ENCODE measurements around the gene FBXW5.

The FBXW5 gene, protein sequence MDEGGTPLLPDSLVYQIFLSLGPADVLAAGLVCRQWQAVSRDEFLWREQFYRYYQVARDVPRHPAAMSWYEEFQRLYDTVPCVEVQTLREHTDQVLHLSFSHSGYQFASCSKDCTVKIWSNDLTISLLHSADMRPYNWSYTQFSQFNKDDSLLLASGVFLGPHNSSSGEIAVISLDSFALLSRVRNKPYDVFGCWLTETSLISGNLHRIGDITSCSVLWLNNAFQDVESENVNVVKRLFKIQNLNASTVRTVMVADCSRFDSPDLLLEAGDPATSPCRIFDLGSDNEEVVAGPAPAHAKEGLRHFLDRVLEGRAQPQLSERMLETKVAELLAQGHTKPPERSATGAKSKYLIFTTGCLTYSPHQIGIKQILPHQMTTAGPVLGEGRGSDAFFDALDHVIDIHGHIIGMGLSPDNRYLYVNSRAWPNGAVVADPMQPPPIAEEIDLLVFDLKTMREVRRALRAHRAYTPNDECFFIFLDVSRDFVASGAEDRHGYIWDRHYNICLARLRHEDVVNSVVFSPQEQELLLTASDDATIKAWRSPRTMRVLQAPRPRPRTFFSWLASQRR

DNA sequence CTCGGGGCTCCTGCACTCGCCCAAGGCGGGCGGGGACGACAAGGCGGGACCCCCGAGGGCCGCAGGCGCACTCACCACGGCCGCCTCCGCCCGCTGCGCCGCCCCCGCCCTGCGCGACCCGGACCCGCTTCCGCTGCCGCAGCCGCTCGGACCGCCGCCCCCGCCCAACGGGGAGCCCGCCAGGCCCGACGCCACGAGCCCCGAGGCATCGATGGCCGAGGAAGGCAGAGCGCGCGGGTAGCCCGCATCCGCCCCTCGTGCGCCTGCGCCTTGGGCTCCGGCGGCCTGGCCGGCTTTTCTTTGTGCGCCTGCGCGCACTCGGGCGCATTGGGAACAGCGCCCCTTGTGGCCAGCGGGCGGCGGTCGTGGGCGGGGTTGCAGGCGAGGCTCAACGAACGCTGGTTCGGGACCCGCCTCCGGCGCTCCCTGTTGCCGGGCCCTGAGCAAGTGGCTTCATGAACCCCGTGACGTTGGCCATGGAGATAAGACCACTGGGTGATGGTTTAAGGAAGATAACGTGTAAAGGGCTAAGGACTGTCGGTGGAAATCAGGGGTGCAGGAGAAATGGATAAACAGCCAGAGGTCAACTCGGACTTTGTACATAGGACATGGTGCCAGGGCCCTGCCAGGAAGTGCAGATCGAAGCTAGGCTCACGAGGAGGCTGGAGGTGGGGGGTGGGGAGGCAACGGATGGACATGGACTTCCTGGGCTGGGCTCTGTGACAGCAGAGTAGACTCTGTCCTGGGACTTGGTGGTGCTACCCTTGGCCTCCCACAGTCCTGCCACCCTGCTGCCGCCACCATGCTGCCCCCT lies at the start of gene FBXW5, which contains the start of gene C8G:
TSS of gene FBXW5 (minus strand) at position 220 of the 814 bp plus-strand sequence. CDS start 655 bp downstream, outside the sequence.
TSS of gene C8G (plus strand) at position 725 of the 814 bp plus-strand sequence. CDS start at position 803, 78 bp downstream.
- peak within 1 kb of the TSS; percentile 66 for H3K4me3 Mint-ChIP-seq
- no peaks in the 10 kb centered on the region for H3K9me3 Mint-ChIP-seq
- H3K27ac Mint-ChIP-seq, result peak within 1 kb of the TSS; percentile 87
- peak; percentile 81 for ATAC-seq
- peaks cover 51% of the 10 kb centered on the region for H3K36me3 Mint-ChIP-seq
- DNase-seq (ENCODE audit: low spot score in 2 of 2), result peak; percentile 98 to 99
- peaks cover 21% of the 10 kb centered on the region for H3K4me1 Mint-ChIP-seq

DNA sequence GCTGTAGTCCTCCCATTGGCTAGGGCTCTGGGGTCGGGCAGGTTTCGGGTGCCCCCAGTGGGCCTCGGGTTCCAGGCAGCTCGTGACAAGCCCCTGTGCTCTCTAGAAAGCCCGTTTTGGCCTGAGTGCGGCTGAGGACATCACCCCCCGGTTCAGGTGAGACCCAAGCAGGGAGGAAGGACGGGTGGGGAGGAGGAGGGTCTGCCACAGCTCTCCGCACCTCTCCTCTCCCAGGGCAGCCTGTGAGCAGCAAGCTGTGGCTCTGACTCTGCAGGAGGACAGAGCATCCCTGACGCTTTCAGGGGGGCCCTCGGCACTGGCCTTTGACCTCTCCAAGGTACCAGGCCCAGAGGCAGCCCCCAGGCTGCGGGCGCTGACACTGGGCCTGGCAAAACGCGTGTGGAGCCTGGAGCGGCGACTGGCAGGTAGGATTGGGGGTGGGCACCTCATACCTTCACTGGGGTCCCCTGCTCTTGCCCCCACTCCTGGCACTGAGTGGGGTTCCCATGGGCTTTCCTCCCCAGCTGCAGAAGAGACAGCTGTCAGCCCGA lies 48.4 kb upstream of the FBXW5 start:
- DNase-seq (ENCODE audit: low spot score in 2 of 2) (no peak), ATAC-seq (no peak)
- H3K27ac Mint-ChIP-seq, result peak overlapping the region; percentile 83
- H3K9me3 Mint-ChIP-seq, result no peaks in the 10 kb centered on the region
- H3K4me3 Mint-ChIP-seq, result peak overlapping the region; percentile 79
- peaks cover 43% of the 10 kb centered on the region for H3K4me1 Mint-ChIP-seq
- peaks cover 20% of the 10 kb centered on the region for H3K36me3 Mint-ChIP-seq

- ATAC-seq (peak; percentile 87), DNase-seq (ENCODE audit: low spot score in 2 of 2) (peak; percentile 94 to 98)
- peaks cover 14% of the 10 kb centered on the region for H3K36me3 Mint-ChIP-seq
- peak within 1 kb of the TSS; percentile 83 for H3K27ac Mint-ChIP-seq
- H3K4me1 Mint-ChIP-seq, result peaks cover 37% of the 10 kb centered on the region
- peak within 1 kb of the TSS; percentile 79 for H3K4me3 Mint-ChIP-seq
- H3K9me3 Mint-ChIP-seq, result no peaks in the 10 kb centered on the region
Measured at GRCh38 chr9:136991993-136992818, 47.7 kb upstream of the FBXW5 start, which contains the start of gene PAXX. TSS of gene PAXX (plus strand) at chr9:136992422. CDS start at chr9:136992444, 22 bp downstream.

DNA sequence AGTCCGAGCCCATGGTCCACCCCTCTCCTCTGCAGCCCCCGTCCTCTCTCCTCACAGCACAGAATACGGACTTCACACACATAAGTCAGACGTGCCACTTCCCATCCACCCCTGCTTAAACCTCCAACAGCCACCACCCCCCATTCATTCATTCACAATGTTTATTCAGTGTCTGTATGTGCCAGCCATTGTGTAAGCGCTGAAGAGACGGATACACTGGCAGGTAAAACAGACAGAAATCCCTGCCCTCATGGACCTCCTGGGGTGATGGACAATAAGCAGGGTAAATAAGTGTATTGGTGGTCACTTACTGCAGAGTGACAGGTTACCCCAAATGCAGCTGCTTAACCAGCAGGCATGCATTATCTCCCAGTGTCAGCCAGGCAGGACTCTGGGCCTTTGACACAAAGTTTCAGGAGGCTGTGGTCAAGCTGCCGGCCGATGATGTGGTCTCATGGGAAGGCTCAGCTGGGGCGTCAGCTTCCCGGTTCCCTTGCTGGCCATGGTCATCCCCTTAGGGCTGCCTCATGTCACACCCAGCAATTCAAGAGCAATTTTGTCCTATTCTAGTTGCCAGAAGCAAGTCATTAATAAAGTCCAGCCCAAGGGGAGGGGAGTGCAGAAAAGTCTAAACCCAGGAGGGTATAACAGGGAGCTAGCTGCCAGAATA lies 45.8 kb upstream of the FBXW5 start:
- ATAC-seq, result no peak
- DNase-seq (ENCODE audit: low spot score in 2 of 2), result no peak
- Mint-ChIP-seq H3K36me3 (peaks cover 14% of the 10 kb centered on the region), H3K4me3 (peak overlapping the region; percentile 79), H3K27ac (no peak overlapping the region), H3K4me1 (peaks cover 26% of the 10 kb centered on the region), H3K9me3 (no peaks in the 10 kb centered on the region)

DNA sequence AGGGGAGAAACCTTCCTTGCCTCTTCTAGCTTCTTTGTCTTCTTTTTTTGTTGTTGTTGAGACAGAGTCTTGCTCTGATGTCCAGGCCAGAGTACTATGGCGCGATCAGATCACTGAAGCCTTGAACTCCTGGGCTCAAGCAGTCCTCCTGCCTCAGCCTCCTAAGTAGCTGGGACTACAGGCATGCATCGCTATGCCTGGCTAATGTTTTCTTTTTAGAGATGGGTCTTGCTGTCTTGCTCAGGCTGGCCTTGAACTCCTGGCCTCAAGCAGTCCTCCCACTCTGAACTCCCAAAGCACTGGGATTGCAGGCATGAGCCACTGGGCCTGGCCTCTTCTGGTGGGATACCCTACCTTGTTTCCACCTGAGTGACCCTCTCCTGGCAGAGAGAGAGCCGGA lies 44.3 kb upstream of the FBXW5 start:
- H3K36me3 Mint-ChIP-seq, result peaks cover 11% of the 10 kb centered on the region
- no peak overlapping the region for H3K27ac Mint-ChIP-seq
- DNase-seq (ENCODE audit: low spot score in 2 of 2) (no peak), ATAC-seq (no peak)
- peaks cover 27% of the 10 kb centered on the region for H3K4me1 Mint-ChIP-seq
- no peaks in the 10 kb centered on the region for H3K9me3 Mint-ChIP-seq
- no peak overlapping the region for H3K4me3 Mint-ChIP-seq

DNA sequence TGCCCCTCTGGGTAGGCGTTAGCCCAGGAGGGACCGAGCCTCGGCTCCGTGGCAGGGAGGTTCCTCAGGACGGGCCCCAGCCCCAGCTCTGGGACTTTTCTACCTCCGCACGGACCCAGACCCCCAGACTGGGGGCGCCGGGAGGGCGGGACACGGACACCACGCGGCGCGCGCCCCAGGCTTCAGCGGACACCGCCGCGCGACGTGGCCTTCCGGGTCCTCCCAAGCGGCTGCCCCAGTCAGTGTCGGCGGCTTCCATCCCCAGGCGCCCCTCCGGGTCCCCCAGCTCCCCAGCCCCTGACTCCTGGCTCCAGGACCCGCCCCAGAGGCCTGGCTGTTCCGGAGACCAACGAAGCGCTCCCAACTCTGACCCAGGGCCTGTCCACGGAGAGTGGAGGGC lies 41.3 kb upstream of the FBXW5 start:
- ATAC-seq (no peak), DNase-seq (ENCODE audit: low spot score in 2 of 2) (no peak)
- no peaks in the 10 kb centered on the region for H3K9me3 Mint-ChIP-seq
- peaks cover 13% of the 10 kb centered on the region for H3K4me1 Mint-ChIP-seq
- no peak overlapping the region for H3K27ac Mint-ChIP-seq
- H3K4me3 Mint-ChIP-seq, result no peak overlapping the region
- no peaks in the 10 kb centered on the region for H3K36me3 Mint-ChIP-seq

GRCh38 chr9:136985027-136985602 lies 40.6 kb upstream of the FBXW5 start:
- no peak overlapping the region for H3K27ac Mint-ChIP-seq
- ATAC-seq (no peak), DNase-seq (ENCODE audit: low spot score in 2 of 2) (no peak)
- H3K4me3 Mint-ChIP-seq, result no peak overlapping the region
- no peaks in the 10 kb centered on the region for H3K36me3 Mint-ChIP-seq
- H3K4me1 Mint-ChIP-seq, result peaks cover 12% of the 10 kb centered on the region
- H3K9me3 Mint-ChIP-seq, result no peaks in the 10 kb centered on the region

DNA sequence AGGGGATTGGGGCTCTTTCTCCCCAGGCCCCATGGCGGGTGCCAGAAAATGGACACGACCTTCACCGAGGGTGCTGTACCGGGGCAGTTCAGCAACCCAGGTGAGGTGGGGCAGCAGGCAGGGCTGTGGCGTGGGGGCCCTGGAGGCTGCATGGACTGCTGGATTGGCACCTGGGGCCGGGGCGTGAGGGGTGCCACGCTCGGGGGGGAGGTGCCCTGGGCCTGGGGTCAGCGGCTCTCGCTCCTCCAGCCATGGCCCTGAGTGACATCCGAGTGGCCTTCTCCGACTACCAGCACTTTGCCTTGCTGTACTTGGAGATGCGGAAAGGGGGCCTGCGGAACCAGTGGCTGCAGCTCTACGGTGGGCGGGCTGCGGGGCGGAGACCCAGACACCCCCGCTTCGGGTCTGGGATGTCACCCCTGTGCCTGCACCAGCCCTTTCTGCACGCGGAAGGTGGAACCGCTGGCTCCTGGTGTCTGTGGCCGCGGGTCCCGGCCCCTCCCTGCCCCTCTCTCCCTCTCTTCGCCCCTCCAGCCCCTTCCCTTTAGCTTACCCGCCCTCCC lies 40.0 kb upstream of the FBXW5 start:
- DNase-seq (ENCODE audit: low spot score in 2 of 2) (no peak), ATAC-seq (no peak)
- no peaks in the 10 kb centered on the region for H3K36me3 Mint-ChIP-seq
- no peak overlapping the region for H3K27ac Mint-ChIP-seq
- no peak overlapping the region for H3K4me3 Mint-ChIP-seq
- peaks cover 12% of the 10 kb centered on the region for H3K4me1 Mint-ChIP-seq
- H3K9me3 Mint-ChIP-seq, result no peaks in the 10 kb centered on the region

- no peak for DNase-seq (ENCODE audit: low spot score in 2 of 2)
- Mint-ChIP-seq H3K27ac (no peak overlapping the region), H3K36me3 (no peaks in the 10 kb centered on the region), H3K9me3 (no peaks in the 10 kb centered on the region), H3K4me3 (no peak overlapping the region), H3K4me1 (peaks cover 12% of the 10 kb centered on the region)
- ATAC-seq, result no peak
Measured at GRCh38 chr9:136983656-136984314, 39.2 kb upstream of the FBXW5 start.

GRCh38 chr9:136983167-136983566 lies 38.6 kb upstream of the FBXW5 start:
- H3K27ac Mint-ChIP-seq, result no peak overlapping the region
- H3K9me3 Mint-ChIP-seq, result no peaks in the 10 kb centered on the region
- H3K4me1 Mint-ChIP-seq, result peaks cover 12% of the 10 kb centered on the region
- no peak overlapping the region for H3K4me3 Mint-ChIP-seq
- ATAC-seq (no peak), DNase-seq (ENCODE audit: low spot score in 2 of 2) (no peak)
- H3K36me3 Mint-ChIP-seq, result no peaks in the 10 kb centered on the region

- Mint-ChIP-seq H3K36me3 (no peaks in the 10 kb centered on the region), H3K4me3 (no peak within 1 kb of the TSS), H3K27ac (no peak within 1 kb of the TSS), H3K4me1 (peaks cover 12% of the 10 kb centered on the region), H3K9me3 (no peaks in the 10 kb centered on the region)
- no peak for DNase-seq (ENCODE audit: low spot score in 2 of 2)
- no peak for ATAC-seq
Measured at GRCh38 chr9:136982232-136983051, 37.9 kb upstream of the FBXW5 start, which contains the start of gene LCNL1. TSS of gene LCNL1 (plus strand) at chr9:136982993. CDS start at chr9:136983587, 594 bp downstream.

GRCh38 chr9:136981588-136982231 lies 37.2 kb upstream of the FBXW5 start:
- Mint-ChIP-seq H3K9me3 (no peaks in the 10 kb centered on the region), H3K27ac (no peak overlapping the region), H3K36me3 (no peaks in the 10 kb centered on the region), H3K4me1 (peaks cover 15% of the 10 kb centered on the region), H3K4me3 (no peak overlapping the region)
- no peak for ATAC-seq
- DNase-seq (ENCODE audit: low spot score in 2 of 2), result no peak
